Endothelial cell (in vitro differentiated cells): ENCODE data around the gene CEP78. TPM values are rescaled to one million over a fixed set of nuclear protein-coding genes. Genes with fewer than 3 reads are reported as not detected.

Source experiments
- DNase-seq: peaks from one replicate; pipeline ENCODE4 v3.0.0; 2021; ENCODE audit warnings: low spot score
- H3K27ac Mint-ChIP-seq: one replicate; pipeline ENCODE4 v1.8.0; 2021; ENCODE audit warnings: mixed read lengths, inconsistent platforms; ENCODE audit not compliant: unreplicated experiment
- H3K27me3 Mint-ChIP-seq: one replicate; pipeline ENCODE4 v1.8.0; 2021; ENCODE audit warnings: mild to moderate bottlenecking, moderate library complexity, mixed read lengths, inconsistent platforms; ENCODE audit not compliant: unreplicated experiment
- H3K36me3 Mint-ChIP-seq: one replicate; pipeline ENCODE4 v1.8.0; 2021; ENCODE audit warnings: mild to moderate bottlenecking, low read depth, mixed read lengths, inconsistent platforms; ENCODE audit not compliant: unreplicated experiment
- H3K4me1 Mint-ChIP-seq: one replicate; pipeline ENCODE4 v1.8.0; 2021; ENCODE audit warnings: mild to moderate bottlenecking, mixed read lengths, inconsistent platforms; ENCODE audit not compliant: unreplicated experiment
- H3K4me3 Mint-ChIP-seq: one replicate; pipeline ENCODE4 v1.8.0; 2021; ENCODE audit warnings: mild to moderate bottlenecking, mixed read lengths, inconsistent platforms; ENCODE audit not compliant: unreplicated experiment
- H3K9me3 Mint-ChIP-seq: one replicate; pipeline ENCODE4 v1.8.0; 2021; ENCODE audit warnings: mixed read lengths, inconsistent platforms; ENCODE audit not compliant: unreplicated experiment
- CTCF ChIP-seq: fragments of 200-600 bp; sonication (generic); IDR thresholded peaks from one replicate; pipeline ENCODE4 v1.5.0; 2021; ENCODE audit warnings: antibody characterized with exemption; ENCODE audit not compliant: unreplicated experiment
- total RNA-seq: library from RNA; stranded (reverse); fragmentation: NEBNext Ultra II Directional; extraction: Animal tissue kit (Norgen Biotek cat#: 25700); gene quantifications from one replicate; pipeline ENCODE4 v1.2.1, GENCODE V29; 2021; ENCODE audit not compliant: unreplicated experiment

The CEP78 gene
- total RNA-seq, 1 donor from 2014 or later = 21.7 TPM

- Mint-ChIP-seq H3K36me3 (peaks cover 8% of the 10 kb centered on the region), H3K9me3 (no peaks in the 10 kb centered on the region), H3K27me3 (no peaks in the 10 kb centered on the region), H3K4me3 (no peak overlapping the region), H3K27ac (no peak overlapping the region), H3K4me1 (no peaks in the 10 kb centered on the region)
- no peak for DNase-seq
- no peak for TF ChIP-seq CTCF
These were observed 32.0 kb downstream of the CEP78 start for GRCh38 chr9:78267889-78268288.

DNA sequence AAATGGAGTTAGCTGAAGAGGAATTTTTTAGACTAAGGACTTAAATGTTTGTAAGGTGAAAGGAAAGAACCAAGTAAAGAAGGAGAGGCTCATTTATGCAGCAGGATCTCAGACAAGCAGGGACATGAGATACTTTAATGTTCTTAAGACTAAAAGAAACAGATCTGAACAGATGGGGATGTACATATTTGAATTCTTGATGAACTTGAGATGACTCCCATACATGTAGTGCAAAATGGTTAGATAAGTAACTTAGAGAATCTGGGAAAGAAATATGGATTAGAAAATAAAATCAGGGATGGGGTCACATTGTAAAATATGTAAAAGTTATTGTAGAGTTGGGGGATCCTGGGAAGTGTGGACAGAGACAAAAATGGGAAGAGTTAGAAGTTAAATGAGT, 33.9 kb downstream of the CEP78 start:
- no peaks in the 10 kb centered on the region for H3K27me3 Mint-ChIP-seq
- TF ChIP-seq CTCF = no peak
- H3K9me3 Mint-ChIP-seq = no peaks in the 10 kb centered on the region
- no peak for DNase-seq
- H3K27ac Mint-ChIP-seq = no peak overlapping the region
- peaks cover 8% of the 10 kb centered on the region for H3K36me3 Mint-ChIP-seq
- no peak overlapping the region for H3K4me3 Mint-ChIP-seq
- H3K4me1 Mint-ChIP-seq = no peaks in the 10 kb centered on the region

DNA sequence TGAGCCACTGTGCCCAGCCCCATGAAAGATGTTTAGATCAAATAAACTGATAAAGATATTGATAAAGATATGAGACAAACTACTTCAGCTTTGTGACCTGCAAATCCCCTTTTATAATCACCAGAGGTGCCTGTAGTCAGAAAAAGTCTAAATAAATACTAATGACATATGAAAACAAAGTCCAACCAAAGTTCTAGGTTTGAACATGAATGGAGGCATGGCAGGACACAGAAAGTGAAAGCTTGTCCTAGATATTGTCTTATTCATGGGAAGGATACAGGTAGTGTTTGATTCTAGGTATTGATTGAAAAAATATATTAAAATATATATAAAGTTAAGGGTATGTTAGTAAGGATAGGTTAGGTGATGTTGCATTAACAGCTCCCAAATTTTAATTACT, 36.4 kb downstream of the CEP78 start:
- TF ChIP-seq CTCF = no peak
- Mint-ChIP-seq H3K9me3 (no peaks in the 10 kb centered on the region), H3K36me3 (peaks cover 8% of the 10 kb centered on the region), H3K27me3 (no peaks in the 10 kb centered on the region), H3K4me3 (no peak overlapping the region), H3K27ac (no peak overlapping the region), H3K4me1 (no peaks in the 10 kb centered on the region)
- no peak for DNase-seq

- no peaks in the 10 kb centered on the region for H3K9me3 Mint-ChIP-seq
- no peaks in the 10 kb centered on the region for H3K27me3 Mint-ChIP-seq
- no peak overlapping the region for H3K4me3 Mint-ChIP-seq
- no peak for TF ChIP-seq CTCF
- no peaks in the 10 kb centered on the region for H3K36me3 Mint-ChIP-seq
- H3K27ac Mint-ChIP-seq = no peak overlapping the region
- no peaks in the 10 kb centered on the region for H3K4me1 Mint-ChIP-seq
- no peak for DNase-seq
These were observed 37.9 kb downstream of the CEP78 start for GRCh38 chr9:78273761-78274160.

DNA sequence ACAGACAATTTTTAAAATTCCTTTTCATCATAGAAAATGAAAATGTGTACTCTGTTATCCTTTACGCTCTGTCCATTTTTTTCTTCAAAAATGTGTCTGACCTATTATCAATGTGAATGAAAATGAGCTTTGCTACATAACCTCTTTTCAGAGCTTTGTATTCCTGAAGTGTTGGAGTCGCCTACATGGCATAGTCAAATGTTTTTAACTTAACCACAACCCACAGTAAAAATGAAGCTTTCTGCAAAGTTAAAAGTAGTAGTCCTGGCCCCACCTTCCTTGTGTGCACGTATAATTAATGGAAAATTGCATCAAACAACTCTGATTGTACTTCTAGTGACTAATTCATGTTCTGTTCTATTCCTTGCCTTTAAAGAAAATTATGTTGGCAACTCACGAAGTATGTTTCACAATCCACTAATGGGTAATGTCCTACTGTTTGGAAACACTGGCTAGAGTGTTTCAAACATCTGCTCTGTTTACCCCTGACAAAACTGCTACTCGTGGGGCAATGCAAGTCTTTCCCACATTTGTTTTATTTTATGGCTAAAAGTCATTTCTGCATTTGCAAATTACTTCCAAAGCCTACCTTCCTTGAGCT, 42.4 kb downstream of the CEP78 start:
- Mint-ChIP-seq H3K36me3 (no peaks in the 10 kb centered on the region), H3K27me3 (no peaks in the 10 kb centered on the region), H3K27ac (no peak overlapping the region)

More for the DNA sequence above, 42.4 kb downstream of the CEP78 start:
- H3K4me3 Mint-ChIP-seq = no peak overlapping the region
- TF ChIP-seq CTCF = no peak
- no peak for DNase-seq
- no peaks in the 10 kb centered on the region for H3K9me3 Mint-ChIP-seq
- H3K4me1 Mint-ChIP-seq = no peaks in the 10 kb centered on the region
